ENCODE data around the gene CASTOR1. TPM values are rescaled to one million over a fixed set of nuclear protein-coding genes. Genes with fewer than 3 reads are reported as not detected.

The CASTOR1 gene
- total RNA-seq, 1 donor from 2014 or later, result 5.3 TPM

DNA sequence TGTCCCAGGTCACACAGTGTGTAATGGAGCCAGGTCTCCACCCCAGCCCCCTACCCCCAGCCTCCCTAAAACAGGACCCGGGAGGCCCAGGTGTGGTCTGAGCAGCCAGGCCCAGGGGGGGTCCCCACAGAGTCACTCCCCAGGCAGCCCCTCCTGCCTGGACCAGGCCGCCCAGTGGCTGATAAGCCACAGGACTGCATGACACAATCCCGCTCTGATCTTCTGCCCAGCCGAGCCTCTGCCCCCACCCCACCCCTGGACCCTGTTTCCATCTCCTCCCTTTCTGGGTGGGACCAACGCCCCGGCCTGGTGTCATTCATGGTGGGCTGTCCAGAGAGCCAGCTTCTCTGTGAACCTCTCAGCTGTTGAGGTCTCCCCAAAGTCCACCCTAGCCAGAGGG, 35.0 kb downstream of the CASTOR1 start:
- DNase-seq, result no peak
- intact Hi-C loops (cut with DNase I), result no loop called here
- no peak for ATAC-seq (ENCODE audit: poor library complexity)

DNA sequence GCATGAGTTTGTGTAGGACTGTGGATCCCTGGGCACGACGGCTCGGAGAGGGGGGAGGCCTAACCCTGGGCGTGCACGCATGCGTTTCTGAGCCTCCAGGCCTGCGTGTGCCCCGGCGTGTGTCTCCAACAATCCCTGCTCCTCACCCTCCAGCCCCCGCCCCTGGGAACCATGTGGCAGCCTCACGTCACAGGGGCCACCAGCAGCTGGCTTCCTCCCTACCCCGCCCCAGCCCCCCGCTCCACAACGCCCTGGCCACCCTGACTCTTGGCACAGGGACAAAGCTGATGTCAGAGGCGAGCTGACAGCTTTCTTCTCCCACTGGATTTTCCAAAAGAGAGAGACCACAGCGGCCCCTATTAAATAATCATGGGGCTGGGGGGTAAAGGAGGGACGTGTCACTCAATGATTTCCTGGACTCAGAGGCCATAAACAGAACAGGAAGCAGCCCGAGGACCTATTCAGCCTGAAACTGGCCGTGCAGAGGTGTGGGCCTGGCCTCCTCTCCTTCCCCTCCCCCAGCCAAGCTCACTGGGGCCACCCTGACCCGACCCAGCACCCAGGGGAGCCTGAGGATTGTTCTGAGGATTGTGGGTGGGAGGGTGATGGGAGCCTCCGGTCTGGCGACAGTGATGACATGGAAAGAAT, 36.0 kb downstream of the CASTOR1 start:
- intact Hi-C loops (cut with DNase I), result no loop called here
- DNase-seq (peak; percentile 86), ATAC-seq (ENCODE audit: poor library complexity) (peak; percentile 40)

DNA sequence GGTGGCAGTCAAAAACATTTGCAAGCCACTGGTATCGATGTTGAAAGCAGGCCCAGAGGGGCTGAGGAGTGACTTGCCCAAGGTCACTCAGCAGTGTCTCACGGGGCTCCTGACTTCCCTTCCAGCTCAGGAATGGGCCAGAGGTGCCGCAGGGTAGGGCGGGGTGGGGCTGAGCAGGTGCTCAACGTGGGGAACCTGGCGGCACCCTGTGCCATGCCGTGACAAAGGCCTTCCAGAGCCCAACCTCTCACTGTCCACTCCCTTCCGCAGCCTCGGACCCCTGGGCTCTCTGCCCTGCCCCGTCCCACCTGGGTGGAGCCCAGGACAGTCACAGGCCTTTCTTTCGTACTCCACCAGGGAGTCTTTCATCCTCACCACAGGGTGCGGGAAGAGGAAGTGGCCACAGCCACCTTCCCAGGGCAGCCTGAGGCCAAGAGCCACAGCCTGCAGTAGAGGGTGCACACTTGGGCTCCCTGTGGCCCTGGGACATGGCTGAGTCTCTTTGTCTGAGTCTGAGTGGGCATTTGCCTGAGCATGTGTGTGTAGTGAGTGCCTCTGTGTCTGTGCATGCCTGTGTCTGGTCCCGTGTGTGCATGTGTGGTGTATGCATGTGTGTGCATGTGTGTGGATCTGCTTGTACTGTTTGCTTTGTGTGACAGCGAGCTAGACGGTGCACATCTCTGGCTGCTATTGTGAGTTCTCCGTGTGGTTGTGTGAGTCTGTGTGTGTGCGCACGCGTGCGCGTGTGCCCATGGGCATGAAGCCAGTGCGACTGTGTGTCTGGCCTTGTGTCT, 36.7 kb downstream of the CASTOR1 start:
- DNase-seq (no peak), ATAC-seq (ENCODE audit: poor library complexity) (no peak)
- intact Hi-C loops (cut with DNase I), result no loop called here

DNA sequence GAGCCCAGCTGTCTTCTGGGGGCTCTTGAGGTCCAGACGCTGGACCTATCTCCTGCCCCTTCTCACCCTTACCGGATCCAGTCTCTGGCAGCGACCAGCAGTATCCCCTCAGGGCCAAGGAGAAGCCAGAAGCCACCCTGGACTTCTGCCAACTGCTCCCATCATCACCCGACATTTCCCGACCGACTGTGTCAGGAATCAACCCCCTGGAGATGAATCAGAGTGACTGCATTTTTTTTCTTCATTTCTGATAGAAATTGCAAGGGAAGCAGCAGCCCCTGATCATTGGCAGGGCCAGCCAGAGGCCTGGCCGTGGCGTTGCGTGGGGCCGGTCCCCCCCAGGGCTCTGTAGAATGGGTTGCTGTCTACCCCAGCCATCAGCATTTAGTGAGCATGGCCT, 37.6 kb downstream of the CASTOR1 start:
- intact Hi-C loops (cut with DNase I), result no loop called here

DNA sequence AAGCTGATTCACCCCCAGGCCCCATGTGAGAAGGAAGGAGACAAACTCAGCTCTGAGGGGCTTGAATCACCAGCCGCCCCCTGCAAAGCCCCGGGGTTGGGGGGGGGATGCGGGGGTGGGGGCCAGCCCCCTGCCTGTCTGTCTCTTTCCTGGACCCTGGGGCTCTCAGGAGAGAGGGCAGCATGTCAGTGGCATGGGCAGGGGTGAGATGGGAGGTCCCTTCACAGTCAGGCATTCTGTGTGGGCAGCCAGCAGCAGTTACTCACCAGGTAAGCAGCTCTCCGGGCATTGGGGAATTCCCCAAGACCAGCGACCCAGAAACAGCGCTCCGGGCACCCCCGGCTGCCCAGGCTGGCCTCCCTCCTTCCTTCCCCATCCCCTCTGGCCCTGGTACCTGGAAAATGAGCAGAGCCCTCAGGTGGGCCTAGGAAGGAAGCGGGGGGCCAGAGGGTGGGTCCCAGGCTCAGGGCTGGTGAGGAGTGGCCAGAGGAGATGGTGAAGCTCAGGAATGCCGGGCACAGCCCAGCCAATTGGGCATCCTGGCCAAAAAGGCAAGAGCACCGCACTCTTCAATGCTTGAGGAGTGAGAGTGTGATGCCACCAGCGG, 38.5 kb downstream of the CASTOR1 start:
- DNase-seq, result no peak
- intact Hi-C loops (cut with DNase I), result no loop called here
- no peak for ATAC-seq (ENCODE audit: poor library complexity)

More for the DNA sequence above, 37.6 kb downstream of the CASTOR1 start:
- DNase-seq (no peak), ATAC-seq (ENCODE audit: poor library complexity) (no peak)

DNA sequence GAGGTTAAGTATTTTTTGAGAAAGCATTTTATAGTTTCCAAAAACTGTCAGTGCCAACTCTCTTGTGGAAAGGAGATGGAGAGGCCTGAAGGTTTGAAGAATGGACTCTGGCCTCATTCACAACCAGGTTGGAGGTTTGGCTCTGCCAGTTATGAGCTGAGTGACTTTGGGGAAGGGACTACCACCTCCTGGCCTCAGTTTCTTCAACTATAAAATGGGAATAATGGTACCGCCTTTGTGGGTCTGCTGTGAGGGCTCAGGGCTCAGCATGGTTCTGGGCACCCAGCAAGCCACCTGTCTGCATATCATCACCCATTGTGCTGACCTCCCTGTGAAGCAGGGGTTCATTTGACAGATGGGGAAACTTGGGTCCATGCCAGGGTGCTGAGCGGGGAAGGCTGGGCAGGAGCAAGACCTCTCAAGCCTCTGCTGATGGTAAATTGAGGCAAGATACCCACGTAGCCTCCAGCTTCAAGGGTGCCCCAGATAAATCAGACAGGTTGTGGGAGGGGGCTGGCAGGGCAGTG, 39.2 kb downstream of the CASTOR1 start:
- intact Hi-C loops (cut with DNase I), result no loop called here
- no peak for ATAC-seq (ENCODE audit: poor library complexity)
- DNase-seq, result no peak

DNA sequence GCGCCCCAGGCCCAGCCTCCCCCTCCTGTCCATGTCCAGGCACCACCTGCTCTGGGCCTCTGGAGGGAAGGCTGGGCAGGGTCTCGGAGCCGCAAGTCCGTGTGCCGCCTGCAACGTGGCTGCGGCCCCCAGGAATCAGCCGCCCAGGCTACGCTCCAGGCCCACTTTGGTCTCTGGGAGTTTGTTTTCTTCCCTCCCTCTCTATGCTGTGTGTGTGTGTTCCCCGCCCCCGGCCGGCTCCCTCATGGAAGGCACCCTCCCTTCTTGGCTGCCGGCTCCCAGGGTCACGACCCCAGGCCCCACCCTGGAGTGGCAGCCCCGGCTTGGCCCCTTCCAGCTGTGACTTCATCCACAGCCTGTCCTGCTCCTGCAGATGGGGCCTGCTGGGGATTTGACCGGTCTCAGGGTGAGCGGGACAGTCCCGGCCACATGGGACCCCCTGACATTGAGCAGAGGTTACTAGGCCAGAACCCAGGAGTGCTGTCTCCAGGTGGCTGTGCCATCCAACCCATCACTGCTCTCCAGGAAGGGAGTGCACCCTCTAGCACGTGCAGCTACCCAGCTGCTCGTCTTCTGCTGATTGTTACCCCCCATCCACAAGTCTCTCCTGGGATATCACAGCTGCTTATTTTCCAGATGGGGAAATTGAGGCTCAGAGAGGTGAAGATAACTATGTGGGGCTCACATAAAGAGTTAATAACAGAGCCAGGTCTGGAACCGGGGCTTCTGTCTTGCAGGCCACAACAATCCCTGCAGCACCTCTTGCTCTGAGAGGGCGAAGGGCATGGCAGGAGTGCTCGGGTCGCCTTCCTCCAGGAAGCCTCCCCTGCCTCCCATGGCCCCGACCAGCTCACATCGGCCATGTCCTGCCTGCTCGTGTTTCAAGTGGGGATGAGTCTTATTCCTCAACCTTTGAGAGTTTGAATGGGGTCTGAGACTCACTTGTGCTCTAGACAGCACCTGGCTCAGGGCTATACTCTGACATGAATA, 40.0 kb downstream of the CASTOR1 start:
- intact Hi-C loops (cut with DNase I), result no loop called here
- ATAC-seq (ENCODE audit: poor library complexity) (peak; percentile 61), DNase-seq (peak; percentile 84)

DNA sequence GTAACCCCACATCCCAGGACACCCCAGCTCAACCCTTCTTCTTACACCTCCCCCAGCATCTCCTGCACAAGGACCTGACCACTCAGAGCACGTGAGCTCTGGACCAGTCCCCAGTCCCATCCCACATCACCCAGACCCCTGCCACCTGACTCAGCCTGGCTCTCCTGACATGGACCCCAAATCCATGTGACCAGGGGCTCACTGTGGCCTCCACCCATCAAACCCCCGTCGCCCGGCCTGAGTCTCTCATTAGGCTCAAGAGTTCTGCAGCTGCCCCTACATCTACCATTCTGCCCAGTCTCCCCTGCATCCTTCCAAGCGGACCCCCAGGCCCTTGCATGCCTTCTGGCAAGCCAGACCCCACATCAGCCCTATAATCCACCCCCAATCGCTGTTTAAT, 40.8 kb downstream of the CASTOR1 start:
- intact Hi-C loops (cut with DNase I), result no loop called here
- ATAC-seq (ENCODE audit: poor library complexity) (no peak), DNase-seq (no peak)

DNA sequence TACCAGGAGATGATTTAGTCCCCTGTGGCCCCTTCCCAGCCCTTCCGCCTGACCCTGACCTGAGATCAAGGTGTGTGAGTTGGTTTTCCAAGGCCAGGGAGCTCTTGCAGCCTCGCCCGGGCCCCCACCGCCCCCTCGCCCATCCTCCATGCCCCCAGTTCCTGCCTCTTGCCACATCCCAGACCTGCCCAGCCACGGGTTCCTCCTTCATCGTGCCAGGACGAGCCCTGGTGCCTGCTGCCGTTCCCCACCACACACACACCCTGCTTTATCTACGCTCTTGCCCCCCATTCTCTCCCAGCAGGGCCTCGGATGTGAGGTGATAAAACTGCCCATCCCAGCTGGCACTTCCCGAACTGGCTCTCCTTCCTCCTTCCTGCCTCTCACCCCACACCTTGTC, 41.3 kb downstream of the CASTOR1 start:
- intact Hi-C loops (cut with DNase I), result no loop called here
- ATAC-seq (ENCODE audit: poor library complexity), result no peak

DNA sequence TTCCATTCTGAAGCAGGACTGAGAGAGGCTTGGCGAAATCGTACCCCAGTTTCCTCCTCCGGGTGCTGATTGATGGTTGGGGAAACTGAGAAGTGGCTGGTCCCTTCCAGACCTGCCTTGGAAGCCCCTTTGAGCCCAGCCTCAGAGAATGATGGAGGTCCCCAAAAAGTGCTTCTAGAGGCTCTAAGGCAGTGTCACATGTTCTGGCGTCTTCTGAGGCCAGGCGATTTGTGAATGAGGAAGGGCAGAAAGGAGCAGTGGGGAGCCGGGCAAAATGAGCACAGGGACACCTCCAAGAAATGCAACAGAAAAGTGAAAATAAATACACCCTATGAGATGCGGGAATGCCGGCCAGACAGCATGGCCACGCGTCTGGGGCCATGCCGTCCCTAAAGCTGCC, 41.7 kb downstream of the CASTOR1 start:
- ATAC-seq (ENCODE audit: poor library complexity) (no peak), DNase-seq (no peak)
- intact Hi-C loops (cut with DNase I), result no loop called here

More for the DNA sequence above, 41.3 kb downstream of the CASTOR1 start:
- no peak for DNase-seq

DNA sequence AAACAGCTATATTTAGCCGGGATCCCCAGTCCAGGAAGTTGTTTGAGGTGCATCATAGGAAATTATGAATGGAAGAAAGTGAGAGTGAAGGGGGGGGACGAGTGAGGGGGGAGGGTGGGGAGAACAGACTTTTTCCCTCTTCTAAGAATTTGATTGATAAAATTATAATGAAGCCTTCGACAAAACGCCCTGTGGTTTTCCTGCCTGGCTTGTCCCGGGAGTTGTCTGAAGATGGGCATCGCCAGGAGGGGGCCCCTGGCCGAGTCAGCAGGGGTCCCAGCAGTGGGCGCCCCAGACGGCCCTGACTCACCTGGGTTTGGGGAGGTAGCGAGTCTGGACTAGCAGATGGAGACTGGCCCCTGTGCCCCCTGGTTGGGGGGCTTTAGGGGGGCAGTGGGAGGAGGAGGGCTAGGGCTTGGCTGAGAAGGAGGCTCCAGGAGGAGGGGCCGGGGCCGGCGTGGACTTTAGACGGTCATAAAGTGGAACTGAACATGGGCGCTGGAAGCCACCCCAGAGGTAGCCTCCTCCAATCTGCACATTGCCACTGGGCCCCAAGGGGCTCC, 42.4 kb downstream of the CASTOR1 start:
- intact Hi-C loops (cut with DNase I), result no loop called here
- DNase-seq (no peak), ATAC-seq (ENCODE audit: poor library complexity) (no peak)

DNA sequence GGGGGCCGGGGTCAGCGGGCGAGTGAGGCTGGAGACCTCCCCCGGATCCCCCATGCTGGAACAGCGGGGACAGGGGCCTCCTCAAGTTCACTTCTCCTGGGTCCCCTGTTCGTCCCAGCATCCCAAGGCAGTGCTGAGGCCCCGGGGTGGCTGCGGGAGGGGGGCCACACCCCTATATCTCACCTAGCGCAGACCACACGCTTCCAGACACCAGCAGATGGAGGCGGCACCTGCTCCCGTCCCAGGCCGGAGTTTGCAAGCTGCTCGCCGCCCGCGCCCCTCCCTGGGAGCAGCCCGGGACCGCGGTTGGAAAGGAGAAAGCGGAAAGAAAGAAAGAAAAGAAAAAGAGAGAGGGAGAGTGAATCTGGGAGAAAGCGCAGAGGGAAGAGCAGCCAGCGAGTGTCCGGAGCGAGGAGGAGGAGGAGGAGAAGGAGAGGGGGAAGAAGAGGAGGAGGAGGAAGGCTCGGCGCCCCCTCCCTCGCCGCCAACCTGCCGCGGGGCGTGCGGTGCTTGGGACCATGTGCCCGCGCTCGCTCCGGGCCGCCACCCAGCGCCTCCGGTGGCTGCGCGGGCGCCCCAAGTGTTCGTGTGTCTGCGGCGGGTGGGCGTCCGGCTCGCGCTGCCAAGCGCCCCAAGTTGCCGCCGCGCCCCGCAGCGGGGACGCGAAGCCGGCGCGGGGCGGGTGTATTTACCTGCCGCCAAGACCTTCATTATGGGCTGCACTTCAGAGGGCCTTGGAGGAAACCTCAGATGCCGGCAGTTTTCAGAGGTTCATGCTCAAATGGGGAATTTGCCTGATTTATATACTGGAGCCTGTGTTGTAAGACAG, 43.1 kb downstream of the CASTOR1 start, which contains the start of gene LIF:
Gene LIF (minus strand): TSS at position 775 of the 829 bp plus-strand sequence. CDS start 64 bp downstream, at position 711.
- DNase-seq (no peak), ATAC-seq (ENCODE audit: poor library complexity) (peak; percentile 29)
- intact Hi-C loops (cut with DNase I), result no loop called here

DNA sequence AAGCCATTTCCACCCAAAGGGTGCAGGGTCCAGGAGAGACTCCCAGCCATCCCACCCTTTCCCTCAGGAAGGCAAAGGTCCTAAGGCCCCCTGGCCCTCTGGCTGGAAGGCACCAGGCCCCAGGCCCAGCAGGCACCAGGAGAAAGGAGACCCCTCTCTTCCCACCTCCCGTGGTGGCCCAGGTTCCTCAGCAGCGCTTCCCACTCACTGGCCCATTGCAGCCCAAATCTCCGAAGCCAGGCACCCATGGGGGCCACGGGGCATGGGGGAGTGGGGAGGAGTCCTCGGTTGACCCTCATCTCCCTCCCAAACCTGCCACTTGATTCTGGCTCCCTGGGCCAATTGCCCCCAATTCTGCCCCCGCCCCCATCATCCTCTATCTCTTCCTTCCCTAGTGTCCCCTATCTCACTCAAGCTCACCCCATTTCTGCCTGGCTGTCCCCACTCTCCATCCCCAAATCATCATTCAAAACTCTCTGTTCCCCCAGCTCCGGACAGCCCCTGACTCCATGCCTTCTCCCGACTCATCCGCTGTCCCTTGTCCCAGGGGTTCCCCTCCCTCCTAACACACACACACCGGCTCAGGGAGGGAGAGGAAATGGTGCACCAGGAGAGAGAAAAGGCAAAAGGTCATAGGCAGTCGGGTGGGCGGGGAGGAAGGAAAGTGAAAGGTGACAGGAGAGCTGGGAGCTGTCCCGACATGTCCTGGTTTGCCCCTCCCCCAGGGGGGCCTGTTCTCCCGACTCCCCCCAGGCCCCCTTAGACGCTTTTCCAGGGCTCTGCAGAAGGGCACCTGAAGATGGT, 43.9 kb downstream of the CASTOR1 start:
- intact Hi-C loops (cut with DNase I), result no loop called here
- ATAC-seq (ENCODE audit: poor library complexity), result no peak
- no peak for DNase-seq

DNA sequence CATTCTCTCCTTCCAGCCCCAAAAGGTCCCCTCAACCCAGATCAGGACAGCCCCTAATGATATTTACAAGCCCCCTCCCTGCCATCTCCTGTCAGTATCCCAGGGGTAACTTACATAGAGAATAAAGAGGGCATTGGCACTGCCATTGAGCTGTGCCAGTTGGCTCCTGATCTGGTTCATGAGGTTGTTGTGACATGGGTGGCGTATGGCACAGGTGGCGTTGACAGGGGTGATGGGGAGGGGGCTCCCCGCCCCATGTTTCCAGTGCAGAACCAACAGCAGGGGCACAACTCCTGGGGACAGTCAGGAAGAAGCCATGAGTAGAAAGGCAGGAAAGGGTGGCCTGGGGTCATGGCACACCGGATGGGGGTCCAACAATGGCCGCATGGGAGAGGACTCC, 44.7 kb downstream of the CASTOR1 start:
- DNase-seq (no peak), ATAC-seq (ENCODE audit: poor library complexity) (no peak)

DNA sequence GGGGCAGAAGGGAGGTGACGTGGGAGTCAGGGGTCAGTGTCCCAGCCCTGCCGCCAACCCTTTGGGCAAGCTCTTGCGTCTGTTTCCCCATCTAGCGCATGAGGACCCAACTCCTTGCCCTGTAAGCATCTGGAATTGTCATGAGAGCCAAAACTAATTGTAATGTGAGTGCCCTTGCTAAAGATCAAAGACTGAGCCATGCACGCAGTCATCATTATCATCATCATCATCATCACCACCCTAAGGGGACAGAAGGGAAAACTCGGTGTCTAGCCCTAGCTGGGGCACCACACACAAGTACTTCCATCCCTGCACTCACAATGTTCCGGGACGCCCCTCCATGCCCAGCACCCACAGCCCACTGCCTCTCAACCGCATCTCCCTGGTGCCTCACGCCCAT, 45.2 kb downstream of the CASTOR1 start:
- ATAC-seq (ENCODE audit: poor library complexity) (no peak), DNase-seq (no peak)
- intact Hi-C loops (cut with DNase I), result no loop called here

More for the DNA sequence above, 44.7 kb downstream of the CASTOR1 start:
- intact Hi-C loops (cut with DNase I), result no loop called here

DNA sequence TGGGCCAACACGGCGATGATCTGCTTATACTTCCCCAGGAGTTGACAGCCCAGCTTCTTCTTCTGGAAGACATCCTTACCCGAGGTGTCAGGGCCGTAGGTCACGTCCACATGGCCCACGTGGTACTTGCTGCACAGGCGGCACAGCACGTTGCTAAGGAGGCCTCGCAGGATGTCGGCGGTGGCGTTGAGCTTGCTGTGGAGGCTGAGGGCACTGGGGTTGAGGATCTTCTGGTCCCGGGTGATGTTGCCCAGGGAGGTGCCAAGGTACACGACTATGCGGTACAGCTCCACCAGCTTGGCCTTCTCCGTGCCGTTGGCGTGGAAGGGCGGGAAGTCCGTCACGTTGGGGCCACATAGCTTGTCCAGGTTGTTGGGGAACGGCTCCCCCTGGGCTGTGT, 45.6 kb downstream of the CASTOR1 start:
- no peak for DNase-seq

More for the DNA sequence above, 45.6 kb downstream of the CASTOR1 start:
- ATAC-seq (ENCODE audit: poor library complexity), result no peak
- intact Hi-C loops (cut with DNase I), result no loop called here

Measured in Right ventricle myocardium superior (tissue), 1 donor.